ENCODE results near the gene C13orf46. TPM values are rescaled to one million over a fixed set of nuclear protein-coding genes. Genes with fewer than 3 reads are reported as not detected.

The C13orf46 gene
- total and polyA plus RNA-seq, 10 of the 15 experiments (the other 5 are each of a cell fraction or from before 2014, with no cell fraction given), result 0.01 to 0.18 (median 0.09) TPM; not detected in 6

- 6% methylated on average over 36 of the region's 36 CpGs for WGBS (ENCODE audit: insufficient coverage, insufficient replicate concordance, low lambda C conversion rate, missing lambda C conversion rate)
- ChIA-PET CTCF (no interaction called here), SMC1A (ENCODE audit: uncharacterized antibody, unreplicated experiment) (no interaction called here), RAD21 (ENCODE audit: unreplicated experiment) (no interaction called here), POLR2A (no interaction called here)
- intact Hi-C loops (cut with micrococcal nuclease; ENCODE audit: unreplicated experiment) (no loop called here), in situ Hi-C loops (cut with MboI) (no loop called here)
- peak; percentile 44 for DNase-seq (ENCODE audit: low read depth, low spot score)
- peak overlapping the region; percentile 21 for H3K4me2 ChIP-seq (ENCODE audit: control insufficient read depth, insufficient read depth)
- H3K4me3 ChIP-seq, result no peak overlapping the region
- FAIRE-seq, result peak; percentile 89
- H3K9me3 ChIP-seq (replicated peaks; ENCODE audit: control insufficient read depth, insufficient read depth, low read length), result no peaks in the 10 kb centered on the region; the same call in 2 of the 3 replicates
- no peaks in the 10 kb centered on the region for H4K20me1 ChIP-seq (ENCODE audit: control insufficient read depth, insufficient read depth)
- peaks cover 0 to 2% of the 10 kb centered on the region in 2 experiments; a peak in 3 of 4 replicates for H3K27me3 ChIP-seq (replicated peaks in 1 of 2; ENCODE audit: control insufficient read depth in 2 of 2, insufficient read depth in 2 of 2, low read length in 1 of 2)
- H2AFZ ChIP-seq (ENCODE audit: control insufficient read depth, low read depth, low read length), result no peak overlapping the region
- H3K27ac ChIP-seq (ENCODE audit: control insufficient read depth, insufficient read depth), result no peak overlapping the region
- ATAC-seq, result peak; percentile 85
- H3K4me1 ChIP-seq (ENCODE audit: control insufficient read depth, insufficient read depth, low read length), result peaks cover 16% of the 10 kb centered on the region
- no TSS peak for BruUV-seq (replicated peaks)
- H3K79me2 ChIP-seq (ENCODE audit: control insufficient read depth, insufficient read depth, low read length), result no peaks in the 10 kb centered on the region
- H3K9ac ChIP-seq (ENCODE audit: control insufficient read depth, insufficient read depth, low read length), result no peak overlapping the region
- no peaks in the 10 kb centered on the region for H3K36me3 ChIP-seq (ENCODE audit: control insufficient read depth in 2 of 2, insufficient read depth in 2 of 2, low read length in 1 of 2)
- no peak for TF ChIP-seq SREBF1 (IDR thresholded peaks at IDR 0.05; ENCODE audit: low read length)
- no peak for TF ChIP-seq ZNF24 (IDR thresholded peaks at IDR 0.05)
- peak; percentile 36 for TF ChIP-seq PBX3 (IDR thresholded peaks at IDR 0.05; ENCODE audit: insufficient replicate concordance, low read depth, low read length)
- TF ChIP-seq YBX1 (IDR thresholded peaks at IDR 0.05), result no peak
- no peak for TF ChIP-seq NKRF (conservative IDR thresholded peaks at IDR 0.05)
- TF ChIP-seq RUNX3 (IDR thresholded peaks at IDR 0.05; ENCODE audit: low read length), result peak; percentile 99
- TF ChIP-seq POLR2A (IDR thresholded peaks at IDR 0.05; ENCODE audit: low read depth, low read length), result no peak
- no peak for TF ChIP-seq CHD1 (IDR thresholded peaks at IDR 0.05; ENCODE audit: low read depth, low read length)
- peak in 1 of 2 experiments; percentile 70; a peak in 1 of 4 replicates for TF ChIP-seq CEBPB (IDR thresholded peaks at IDR 0.05; ENCODE audit: borderline replicate concordance in 1 of 2, low read depth in 2 of 2, low read length in 2 of 2)
- TF ChIP-seq BCLAF1 (IDR thresholded peaks at IDR 0.05), result no peak
- TF ChIP-seq TBL1XR1 (IDR thresholded peaks at IDR 0.05; ENCODE audit: low read depth, low read length), result peak; percentile 89; the same call in 1 of the 2 replicates
- TF ChIP-seq POLR2AphosphoS2 (IDR thresholded peaks at IDR 0.05; ENCODE audit: low read depth, low read length), result no peak
- no peak for TF ChIP-seq ZZZ3 (IDR thresholded peaks at IDR 0.05; ENCODE audit: control insufficient read depth, insufficient read length, low read depth)
- TF ChIP-seq MTA3 (IDR thresholded peaks at IDR 0.05; ENCODE audit: borderline replicate concordance, low read length), result peak; percentile 91; the same call in 1 of the 2 replicates
- TF ChIP-seq IRF4 (IDR thresholded peaks at IDR 0.05; ENCODE audit: low read depth, low read length), result 0 out of 2 replicates have a peak, but pooled peaks have one; percentile 54
- 0 out of 4 replicates have a peak, but pooled peaks of 1 of the 2 experiments have one; percentile 25 for TF ChIP-seq SRF (IDR thresholded peaks at IDR 0.05; ENCODE audit: low read depth in 2 of 2, low read length in 2 of 2)
- no peak for TF ChIP-seq USF1 (IDR thresholded peaks at IDR 0.05; ENCODE audit: borderline replicate concordance, extremely low read length, insufficient read depth, low read depth, low read length)
These were observed 42.9 kb downstream of the C13orf46 start for GRCh38 chr13:113930671-113931637.
